Tibial nerve (tissue), 3 donors: ENCODE results near the gene RTP4.

Source experiments
- POLR2A ChIP-seq, 2 donors: fragments of 450-650 bp; IDR thresholded peaks; one replicate each; pipeline ENCODE4 v1.6.1; 2017; ENCODE audit warnings: antibody characterized with exemption in 2 of 2, mild to moderate bottlenecking in 2 of 2, moderate library complexity in 2 of 2
- TF ChIP-seq, protein P1 (sequence below), 5 experiments: fragments of 200-600 bp in 3 of 5; fragments of 450-650 bp in 2 of 5; sonication (generic) in 3 of 5; IDR thresholded peaks; one replicate each; pipeline ENCODE4 v1.5.1; 2016 to 2019; ENCODE audit warnings: antibody characterized with exemption in 5 of 5, mild to moderate bottlenecking in 3 of 5, moderate library complexity in 2 of 5

DNA sequence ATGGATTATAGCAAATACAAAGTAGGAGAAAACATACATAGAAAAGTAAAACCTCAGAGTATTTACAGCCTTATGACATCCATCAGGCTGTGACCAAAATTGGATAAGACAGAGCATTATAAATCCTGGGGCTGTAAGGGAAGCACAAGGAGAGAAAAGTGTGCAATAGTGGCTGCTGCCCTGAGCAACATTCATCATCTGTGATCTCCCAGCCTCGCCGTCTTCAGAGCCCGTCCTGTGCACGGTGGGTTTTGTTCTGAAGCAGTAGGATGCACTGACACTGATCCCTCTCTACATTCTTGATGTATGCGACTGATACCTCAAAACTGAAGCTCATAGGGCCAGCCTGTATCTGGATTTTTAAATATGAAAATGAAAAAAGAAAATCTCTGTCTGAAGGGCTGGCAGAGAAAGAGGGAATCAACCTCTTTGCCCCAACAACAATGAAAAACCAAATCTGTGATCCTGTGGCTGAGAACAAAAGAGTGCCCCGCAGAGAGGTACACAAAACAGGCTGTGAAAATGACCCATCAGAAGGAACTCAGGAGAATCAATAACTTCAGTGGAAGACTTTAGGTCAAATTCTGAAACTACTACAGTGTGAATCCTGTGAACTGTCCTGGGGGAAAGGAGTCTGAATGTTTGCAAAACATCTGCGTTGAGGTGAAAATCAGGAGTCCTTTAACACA is 8.2 kb upstream of the RTP4 start:
- TF ChIP-seq, protein P1, sequence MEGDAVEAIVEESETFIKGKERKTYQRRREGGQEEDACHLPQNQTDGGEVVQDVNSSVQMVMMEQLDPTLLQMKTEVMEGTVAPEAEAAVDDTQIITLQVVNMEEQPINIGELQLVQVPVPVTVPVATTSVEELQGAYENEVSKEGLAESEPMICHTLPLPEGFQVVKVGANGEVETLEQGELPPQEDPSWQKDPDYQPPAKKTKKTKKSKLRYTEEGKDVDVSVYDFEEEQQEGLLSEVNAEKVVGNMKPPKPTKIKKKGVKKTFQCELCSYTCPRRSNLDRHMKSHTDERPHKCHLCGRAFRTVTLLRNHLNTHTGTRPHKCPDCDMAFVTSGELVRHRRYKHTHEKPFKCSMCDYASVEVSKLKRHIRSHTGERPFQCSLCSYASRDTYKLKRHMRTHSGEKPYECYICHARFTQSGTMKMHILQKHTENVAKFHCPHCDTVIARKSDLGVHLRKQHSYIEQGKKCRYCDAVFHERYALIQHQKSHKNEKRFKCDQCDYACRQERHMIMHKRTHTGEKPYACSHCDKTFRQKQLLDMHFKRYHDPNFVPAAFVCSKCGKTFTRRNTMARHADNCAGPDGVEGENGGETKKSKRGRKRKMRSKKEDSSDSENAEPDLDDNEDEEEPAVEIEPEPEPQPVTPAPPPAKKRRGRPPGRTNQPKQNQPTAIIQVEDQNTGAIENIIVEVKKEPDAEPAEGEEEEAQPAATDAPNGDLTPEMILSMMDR (IDR thresholded peaks at IDR 0.05) = no peak
- TF ChIP-seq POLR2A (IDR thresholded peaks at IDR 0.05) = no peak
